ENCODE measurements around the gene LTB4R.

The LTB4R gene

GRCh38 chr14:24279301-24280186 lies 31.8 kb upstream of the LTB4R start:
- peak; percentile 41 for DNase-seq

- no peak for DNase-seq
These were observed 30.4 kb upstream of the LTB4R start for GRCh38 chr14:24280797-24281460.

DNA sequence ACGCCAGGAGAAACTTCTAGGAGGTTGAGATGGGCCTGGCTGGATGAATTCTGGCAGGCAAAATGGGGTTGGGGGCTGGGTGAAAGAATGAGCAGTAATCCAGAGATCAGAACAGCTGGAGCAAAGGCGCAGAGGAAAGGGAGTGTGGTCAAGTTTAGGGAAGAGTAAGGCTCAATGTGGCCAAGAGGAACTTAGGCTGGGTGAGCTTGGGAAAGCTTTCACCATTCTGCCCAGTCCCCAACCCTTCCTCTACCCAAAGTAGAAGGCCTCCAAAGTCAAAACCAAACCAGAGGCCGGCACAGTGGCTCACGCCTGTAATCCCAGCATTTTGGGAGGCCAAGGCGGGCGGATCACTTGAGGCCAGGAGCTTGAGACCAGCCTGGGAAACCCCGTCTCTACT lies 29.7 kb upstream of the LTB4R start:
- no peak for DNase-seq

- DNase-seq: no peak
These were observed 28.6 kb upstream of the LTB4R start for GRCh38 chr14:24282736-24283135.

DNA sequence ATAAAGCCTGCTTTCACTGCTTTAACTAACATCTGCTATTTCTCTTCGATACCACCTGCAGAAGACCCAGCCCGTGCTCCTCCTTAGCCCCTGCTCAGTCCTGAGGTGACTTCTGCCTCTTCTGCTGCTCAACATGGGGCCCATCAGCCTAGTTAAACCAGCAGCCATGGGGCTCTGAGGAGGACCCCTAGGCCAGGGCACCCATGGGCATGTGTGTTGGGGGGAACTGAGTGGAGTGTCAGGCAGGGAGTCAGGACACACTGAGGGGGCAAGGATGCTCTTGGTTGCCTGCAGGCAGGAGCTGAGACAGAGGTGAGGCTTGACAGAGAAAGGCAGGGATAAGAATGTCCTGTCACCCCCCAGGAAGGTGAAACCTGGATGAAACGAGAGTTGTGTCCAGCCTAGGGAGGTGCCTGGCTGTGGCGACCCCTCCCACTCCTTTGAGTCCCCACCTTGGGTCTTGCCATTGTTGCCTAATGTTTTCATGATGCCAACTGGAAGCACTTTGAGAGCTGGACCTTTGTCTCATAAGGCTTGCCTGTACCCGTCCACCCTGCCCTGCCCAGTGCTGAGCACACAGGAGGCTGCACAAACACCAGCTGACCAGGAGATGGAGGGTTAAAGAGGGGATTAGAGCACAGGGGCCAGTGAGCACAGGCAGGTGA lies 27.4 kb upstream of the LTB4R start:
- DNase-seq: no peak

GRCh38 chr14:24284501-24285035 lies 26.7 kb upstream of the LTB4R start:
- DNase-seq: no peak

DNA sequence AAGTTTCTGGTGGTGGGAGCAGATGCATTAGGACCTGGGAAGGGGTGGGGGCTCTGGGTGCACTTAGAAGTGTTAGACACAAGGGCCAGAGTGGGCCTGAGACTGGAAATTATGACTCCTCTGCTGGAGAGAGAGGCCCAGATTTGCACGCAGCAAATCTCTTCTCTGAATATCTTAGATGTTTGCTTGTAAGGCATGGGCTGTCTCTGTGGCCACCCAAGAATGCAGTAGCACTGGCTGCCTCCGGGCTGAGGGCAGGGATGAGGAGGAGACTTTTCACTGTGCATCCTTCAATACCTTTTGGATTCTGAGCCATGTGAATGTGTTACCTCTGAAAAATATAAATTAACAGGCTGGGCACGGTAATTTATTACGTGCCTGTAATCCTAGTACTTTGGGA lies 26.0 kb upstream of the LTB4R start:
- no peak for DNase-seq

- DNase-seq: no peak
These were observed 24.3 kb upstream of the LTB4R start for GRCh38 chr14:24286996-24287395.

GRCh38 chr14:24289649-24290280 lies 21.5 kb upstream of the LTB4R start:
- DNase-seq: no peak

- no peak for DNase-seq
These were observed 20.6 kb upstream of the LTB4R start for GRCh38 chr14:24290746-24291145.

DNA sequence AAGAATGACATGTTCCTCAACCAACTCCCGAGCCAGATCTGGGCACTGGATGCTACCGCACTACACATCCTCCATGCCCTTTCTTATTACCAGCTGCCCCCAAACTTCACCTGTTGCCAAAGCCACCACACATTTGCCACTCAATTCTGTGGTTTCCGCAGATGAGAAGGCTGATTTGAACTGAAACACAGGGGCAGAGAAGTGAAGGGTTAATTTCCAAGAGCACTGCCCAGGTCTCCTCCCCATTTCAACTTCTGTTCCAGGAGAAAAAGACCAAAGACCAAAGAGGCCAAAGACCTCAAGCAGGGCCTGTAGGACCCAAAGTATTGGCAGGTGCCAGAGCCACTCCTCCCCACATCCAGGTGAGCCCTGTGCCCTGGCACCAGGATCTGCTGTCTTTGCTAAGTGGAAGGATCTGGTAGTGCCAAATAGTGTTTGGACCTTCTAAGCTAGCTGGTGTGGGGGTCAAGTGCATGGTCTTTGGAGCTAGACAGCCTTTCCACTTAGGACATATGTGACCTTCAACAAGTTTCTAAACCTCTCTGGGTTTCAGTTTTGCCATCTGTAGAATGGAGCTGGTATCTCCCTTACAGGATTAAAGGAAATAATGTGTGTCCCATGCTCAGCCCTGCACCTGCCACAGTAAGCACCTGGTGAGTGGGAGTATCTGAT lies 19.7 kb upstream of the LTB4R start:
- no peak for DNase-seq

GRCh38 chr14:24292118-24292807 lies 19.0 kb upstream of the LTB4R start:
- DNase-seq: no peak

- no peak for DNase-seq
These were observed 17.8 kb upstream of the LTB4R start for GRCh38 chr14:24293525-24293924.

DNA sequence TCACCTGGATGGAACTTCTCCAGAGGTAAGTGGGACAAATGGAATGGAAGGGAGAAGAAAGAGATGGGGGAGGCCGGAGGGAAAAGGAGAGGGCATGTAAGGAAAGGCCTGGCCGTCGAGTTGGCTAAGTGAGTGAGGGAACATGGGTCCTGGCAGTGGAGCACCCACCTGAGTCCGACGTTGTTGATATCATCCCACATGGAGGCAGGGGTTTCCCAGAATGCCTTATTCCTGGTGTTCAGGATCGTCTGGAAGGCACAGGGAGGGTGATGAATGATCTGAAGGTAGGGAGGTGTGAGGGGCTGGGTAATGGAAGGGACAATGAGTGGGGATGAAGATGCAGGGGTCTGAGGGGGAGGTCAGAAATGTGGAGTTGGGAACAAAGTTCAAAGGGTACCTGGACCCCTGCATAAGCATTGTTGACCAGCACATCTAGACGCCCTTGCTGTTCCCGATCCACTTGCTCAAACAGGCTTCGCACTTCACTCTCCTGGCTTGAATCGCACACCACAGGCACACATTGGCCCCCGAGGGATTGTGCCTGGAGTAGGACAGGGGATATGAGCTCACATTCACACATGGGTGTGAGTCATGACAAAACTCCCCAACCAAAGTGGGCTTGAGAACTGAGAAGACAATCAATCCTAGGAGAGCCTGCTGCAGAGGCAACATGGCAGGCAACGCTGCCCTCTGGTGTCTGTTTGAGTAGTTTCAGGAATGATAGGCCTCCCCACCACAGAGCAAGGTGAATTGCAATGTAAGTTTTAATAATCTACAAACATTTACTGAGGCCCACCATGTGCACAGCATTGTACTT lies 14.8 kb upstream of the LTB4R start:
- DNase-seq: peak; percentile 60

- peak; percentile 12 for DNase-seq
These were observed 13.9 kb upstream of the LTB4R start for GRCh38 chr14:24297190-24297964.

DNA sequence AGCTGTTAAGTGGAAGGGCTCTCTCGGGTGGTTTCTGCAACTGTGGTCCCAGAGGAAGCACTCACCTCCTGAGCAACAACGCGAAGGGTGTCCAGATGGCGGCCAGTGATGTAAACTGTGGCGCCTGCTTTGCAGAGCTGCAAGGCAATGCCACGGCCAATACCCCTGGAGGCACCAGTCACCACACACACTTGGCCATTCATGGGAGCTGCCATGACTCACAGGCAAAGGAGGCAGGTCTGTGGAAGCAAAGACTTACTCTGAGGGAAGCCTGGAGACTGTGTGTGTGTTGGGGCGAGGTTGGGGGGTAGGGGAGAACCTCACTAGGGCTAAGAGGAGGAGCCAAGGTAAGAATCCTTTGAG lies 12.4 kb upstream of the LTB4R start:
- no peak for DNase-seq

DNA sequence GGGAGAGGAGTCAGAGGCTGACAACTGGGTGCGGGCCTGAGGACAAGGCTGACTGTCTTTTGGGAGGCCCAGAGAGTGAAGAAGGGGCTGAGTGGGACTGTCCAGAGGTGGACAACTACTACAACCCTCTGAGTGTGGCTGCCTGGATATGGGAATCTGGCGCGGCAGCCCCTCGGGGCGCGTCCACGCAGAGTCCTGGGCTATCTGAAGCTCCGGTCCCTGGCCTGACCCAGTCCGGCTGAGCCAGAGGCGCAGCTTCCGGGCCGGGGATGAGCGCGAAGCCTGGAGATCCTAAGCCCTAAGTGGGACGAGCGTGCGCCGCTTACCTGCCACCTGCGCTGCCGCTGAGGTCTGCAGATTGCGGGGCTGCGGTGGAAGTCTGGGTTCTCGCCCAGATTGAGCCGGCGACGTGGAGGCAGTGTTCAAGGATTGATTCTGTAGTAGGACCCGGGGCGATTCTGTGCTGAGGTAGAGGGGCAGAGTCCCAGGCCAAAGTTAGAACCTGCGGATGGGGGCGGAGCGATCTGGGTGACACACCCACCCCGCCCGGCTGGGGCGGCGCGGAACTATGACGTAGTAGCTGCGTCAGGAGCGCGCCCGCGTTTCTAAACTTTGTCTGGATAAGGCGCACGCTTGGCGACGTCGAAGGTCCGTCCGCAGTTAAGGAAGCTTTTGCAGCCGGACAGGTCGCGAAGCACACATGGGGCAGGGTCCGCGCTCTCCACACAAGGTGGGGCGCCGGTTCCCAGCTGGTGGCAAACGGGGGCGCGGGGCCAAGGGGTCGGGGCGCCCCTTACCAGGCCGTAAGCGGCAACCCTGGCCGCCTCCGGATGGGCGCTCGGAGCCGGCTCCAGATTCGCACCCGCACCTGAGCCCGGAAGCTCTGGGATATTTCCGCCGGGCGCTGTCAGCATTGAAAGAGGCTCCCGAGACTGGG lies 11.8 kb upstream of the LTB4R start, which contains the start of the genes DHRS1 and NOP9:
TSS of gene DHRS1 (minus strand) at position 526 of the 937 bp plus-strand sequence. CDS start 674 bp downstream, outside the sequence.
TSS of gene NOP9 (plus strand) at position 596 of the 937 bp plus-strand sequence. CDS start at position 701, 105 bp downstream.
- DNase-seq: peak; percentile 81

- DNase-seq: no peak
These were observed 10.8 kb upstream of the LTB4R start for GRCh38 chr14:24300326-24300980.

Measured in GDM1 (cell line).